GM13976 (cell line): ENCODE data around the gene CLIP2.

Source experiments
- DNase-seq: peaks from one replicate; pipeline ENCODE4 v3.0.0; 2012; ENCODE audit warnings: low spot score
- in situ Hi-C: fragments of 300-500 bp; cut with MboI; formaldehyde crosslinking; loops from one replicate; pipeline ENCODE4 v1.12.0; 2022; ENCODE audit warnings: low sequenced_read_pairs, mixed read lengths, inconsistent platforms; ENCODE audit not compliant: unreplicated experiment
- TF ChIP-seq, protein P1 (sequence below): IDR thresholded peaks from 2 replicates; pipeline ENCODE4 v1.5.1; 2012; ENCODE audit warnings: borderline replicate concordance, mild to moderate bottlenecking; ENCODE audit not compliant: insufficient read depth; ENCODE audit errors: extremely low read depth, missing control alignments, control extremely low read depth

Gene CLIP2

GRCh38 chr7:74289659-74290552 is 699 bp downstream of the CLIP2 start:
- TF ChIP-seq, protein P1, sequence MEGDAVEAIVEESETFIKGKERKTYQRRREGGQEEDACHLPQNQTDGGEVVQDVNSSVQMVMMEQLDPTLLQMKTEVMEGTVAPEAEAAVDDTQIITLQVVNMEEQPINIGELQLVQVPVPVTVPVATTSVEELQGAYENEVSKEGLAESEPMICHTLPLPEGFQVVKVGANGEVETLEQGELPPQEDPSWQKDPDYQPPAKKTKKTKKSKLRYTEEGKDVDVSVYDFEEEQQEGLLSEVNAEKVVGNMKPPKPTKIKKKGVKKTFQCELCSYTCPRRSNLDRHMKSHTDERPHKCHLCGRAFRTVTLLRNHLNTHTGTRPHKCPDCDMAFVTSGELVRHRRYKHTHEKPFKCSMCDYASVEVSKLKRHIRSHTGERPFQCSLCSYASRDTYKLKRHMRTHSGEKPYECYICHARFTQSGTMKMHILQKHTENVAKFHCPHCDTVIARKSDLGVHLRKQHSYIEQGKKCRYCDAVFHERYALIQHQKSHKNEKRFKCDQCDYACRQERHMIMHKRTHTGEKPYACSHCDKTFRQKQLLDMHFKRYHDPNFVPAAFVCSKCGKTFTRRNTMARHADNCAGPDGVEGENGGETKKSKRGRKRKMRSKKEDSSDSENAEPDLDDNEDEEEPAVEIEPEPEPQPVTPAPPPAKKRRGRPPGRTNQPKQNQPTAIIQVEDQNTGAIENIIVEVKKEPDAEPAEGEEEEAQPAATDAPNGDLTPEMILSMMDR = no peak
- in situ Hi-C loops = no loop called here
- no peak for DNase-seq

- DNase-seq = no peak
- TF ChIP-seq, protein P1 = no peak
- in situ Hi-C loops = no loop called here
These were observed 1.3 kb downstream of the CLIP2 start for GRCh38 chr7:74290553-74290950.

- DNase-seq = no peak
- in situ Hi-C loops = no loop called here
- TF ChIP-seq, protein P1 = no peak
These were observed 1.8 kb downstream of the CLIP2 start for GRCh38 chr7:74290981-74291441.

GRCh38 chr7:74291535-74291934 is 2.3 kb downstream of the CLIP2 start:
- TF ChIP-seq, protein P1 = no peak
- in situ Hi-C loops = no loop called here
- no peak for DNase-seq

GRCh38 chr7:74292757-74293576 is 3.8 kb downstream of the CLIP2 start:
- DNase-seq = no peak
- in situ Hi-C loops = no loop called here
- TF ChIP-seq, protein P1 = no peak

- DNase-seq = no peak
- TF ChIP-seq, protein P1 = no peak
- in situ Hi-C loops = no loop called here
These were observed 4.3 kb downstream of the CLIP2 start for GRCh38 chr7:74293577-74293908.
